Sigmoid colon (tissue), 4 donors: Measurements from ENCODE around the gene SSBP4.

Experiments
- EP300 ChIP-seq, 4 donors: sonication (generic); formaldehyde crosslinking; IDR thresholded peaks; one replicate each; pipeline ENCODE4 v1.6.1; 2017; ENCODE audit warnings: antibody characterized with exemption in 4 of 4
- POLR2A ChIP-seq, 2 donors: fragments of 450-650 bp; IDR thresholded peaks; one replicate each; pipeline ENCODE4 v1.6.1; 2016; ENCODE audit warnings: antibody characterized with exemption in 2 of 2, mild to moderate bottlenecking in 2 of 2, moderate library complexity in 2 of 2
- POLR2AphosphoS5 ChIP-seq, 4 donors: sonication (generic); formaldehyde crosslinking; IDR thresholded peaks; one replicate each; pipeline ENCODE4 v1.6.1; 2017; ENCODE audit warnings: antibody characterized with exemption in 4 of 4
- TF ChIP-seq, protein P1 (sequence below), 4 experiments: fragments of 450-650 bp in 3 of 4; fragments of 200-600 bp in 1 of 4; IDR thresholded peaks; one replicate each; pipeline ENCODE4 v1.5.1; 2016 to 2019; ENCODE audit warnings: antibody characterized with exemption in 4 of 4, mild to moderate bottlenecking in 3 of 4, moderate library complexity in 2 of 4

DNA sequence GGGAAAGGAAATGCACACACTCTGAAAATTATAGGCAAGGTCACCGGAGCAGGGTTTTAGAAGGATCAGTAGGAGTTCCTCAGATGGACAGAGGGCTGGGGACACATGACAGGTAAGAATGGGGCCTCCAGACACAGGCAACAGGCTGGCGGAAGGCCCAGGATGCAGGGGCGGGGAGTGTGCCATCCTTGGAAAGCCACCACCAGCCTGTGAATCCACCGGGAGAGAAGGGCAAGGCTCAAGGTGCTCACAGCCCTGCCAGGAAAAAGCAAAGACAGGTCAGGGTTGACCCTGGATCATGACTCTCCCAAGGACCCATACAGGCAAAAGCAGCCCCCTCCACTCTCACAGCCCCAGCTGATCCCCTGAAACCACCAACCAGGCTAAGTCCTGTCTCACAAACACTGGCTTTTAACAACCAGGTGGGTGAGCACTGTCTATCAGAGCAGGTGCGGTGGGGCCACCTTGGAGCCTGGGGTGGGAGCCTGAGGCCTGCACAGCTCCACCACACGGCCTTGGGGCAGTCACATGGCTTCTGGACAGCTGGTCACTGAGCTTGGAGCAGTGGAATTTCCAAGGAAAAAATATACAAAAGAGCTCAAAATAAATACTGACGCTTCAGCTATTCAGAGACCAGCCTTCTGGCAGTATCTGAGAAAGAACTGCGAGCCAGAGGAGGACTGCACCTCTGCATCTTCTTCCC lies 54.0 kb downstream of the SSBP4 start:
- TF ChIP-seq, protein P1, sequence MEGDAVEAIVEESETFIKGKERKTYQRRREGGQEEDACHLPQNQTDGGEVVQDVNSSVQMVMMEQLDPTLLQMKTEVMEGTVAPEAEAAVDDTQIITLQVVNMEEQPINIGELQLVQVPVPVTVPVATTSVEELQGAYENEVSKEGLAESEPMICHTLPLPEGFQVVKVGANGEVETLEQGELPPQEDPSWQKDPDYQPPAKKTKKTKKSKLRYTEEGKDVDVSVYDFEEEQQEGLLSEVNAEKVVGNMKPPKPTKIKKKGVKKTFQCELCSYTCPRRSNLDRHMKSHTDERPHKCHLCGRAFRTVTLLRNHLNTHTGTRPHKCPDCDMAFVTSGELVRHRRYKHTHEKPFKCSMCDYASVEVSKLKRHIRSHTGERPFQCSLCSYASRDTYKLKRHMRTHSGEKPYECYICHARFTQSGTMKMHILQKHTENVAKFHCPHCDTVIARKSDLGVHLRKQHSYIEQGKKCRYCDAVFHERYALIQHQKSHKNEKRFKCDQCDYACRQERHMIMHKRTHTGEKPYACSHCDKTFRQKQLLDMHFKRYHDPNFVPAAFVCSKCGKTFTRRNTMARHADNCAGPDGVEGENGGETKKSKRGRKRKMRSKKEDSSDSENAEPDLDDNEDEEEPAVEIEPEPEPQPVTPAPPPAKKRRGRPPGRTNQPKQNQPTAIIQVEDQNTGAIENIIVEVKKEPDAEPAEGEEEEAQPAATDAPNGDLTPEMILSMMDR (IDR thresholded peaks at IDR 0.05) = no peak
- TF ChIP-seq POLR2A (IDR thresholded peaks at IDR 0.05) = no peak
- no peak for TF ChIP-seq EP300 (IDR thresholded peaks at IDR 0.05)
- TF ChIP-seq POLR2AphosphoS5 (IDR thresholded peaks at IDR 0.05) = no peak
